Right lobe of liver (tissue), 4 donors: ENCODE measurements around the gene FOXRED2.

ENCODE experiments used
- POLR2A ChIP-seq: fragments of 450-650 bp; IDR thresholded peaks from one replicate; pipeline ENCODE4 v1.6.1; 2017; ENCODE audit warnings: antibody characterized with exemption, mild to moderate bottlenecking
- TF ChIP-seq, protein P1 (sequence below), 4 donors: fragments of 200-600 bp in 3 of 4; fragments of 450-650 bp in 1 of 4; IDR thresholded peaks; one replicate each; pipeline versions ENCODE4 v1.5.1 to v1.8.0; 2016 to 2022; ENCODE audit warnings: antibody characterized with exemption in 4 of 4, mild to moderate bottlenecking in 2 of 4
- donor health status: DM: no; HTN: no; CAD: no.
- donor health status: DM: no; HTN: no; CAD: no.
- donor health status: DM: no; HTN: yes; CAD: no.

DNA sequence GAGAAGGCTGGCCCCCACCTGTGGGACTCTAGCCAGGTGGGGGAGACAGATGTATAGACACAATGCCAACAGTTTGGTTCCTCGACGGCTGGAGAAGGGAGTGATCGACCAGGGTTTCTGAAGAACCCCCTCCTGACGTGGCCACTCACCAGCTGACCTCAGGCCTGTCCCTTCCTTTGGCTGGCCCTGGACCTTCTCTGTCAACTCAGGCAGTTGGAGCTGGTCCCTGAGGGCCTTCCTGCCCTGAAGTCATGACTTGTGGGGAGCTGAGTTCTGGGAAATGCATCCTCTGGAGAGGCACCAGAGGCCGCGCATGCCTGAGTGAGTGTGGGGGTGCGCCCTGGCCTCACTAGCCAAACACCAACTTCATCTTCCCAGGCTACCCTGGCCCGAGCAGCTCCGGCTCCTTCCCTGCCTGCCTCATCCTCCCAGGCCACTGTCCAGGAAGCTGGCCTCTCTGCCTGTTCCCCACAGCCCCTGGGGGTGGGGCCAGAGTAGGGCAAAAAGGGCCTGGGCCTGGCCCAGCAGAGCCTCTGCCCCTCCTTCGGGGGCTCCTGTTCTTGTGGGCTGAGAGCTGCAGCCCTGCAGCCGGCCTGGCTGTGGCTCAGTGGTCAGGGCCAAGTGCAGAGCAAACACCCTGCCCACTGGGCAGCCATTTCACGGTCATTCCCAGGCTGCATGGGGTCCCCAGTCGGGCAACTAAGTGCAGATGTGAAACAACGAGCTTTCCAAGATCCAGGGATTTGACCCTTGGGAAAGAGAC is 49.0 kb downstream of the FOXRED2 start:
- TF ChIP-seq POLR2A = no peak
- TF ChIP-seq, protein P1, sequence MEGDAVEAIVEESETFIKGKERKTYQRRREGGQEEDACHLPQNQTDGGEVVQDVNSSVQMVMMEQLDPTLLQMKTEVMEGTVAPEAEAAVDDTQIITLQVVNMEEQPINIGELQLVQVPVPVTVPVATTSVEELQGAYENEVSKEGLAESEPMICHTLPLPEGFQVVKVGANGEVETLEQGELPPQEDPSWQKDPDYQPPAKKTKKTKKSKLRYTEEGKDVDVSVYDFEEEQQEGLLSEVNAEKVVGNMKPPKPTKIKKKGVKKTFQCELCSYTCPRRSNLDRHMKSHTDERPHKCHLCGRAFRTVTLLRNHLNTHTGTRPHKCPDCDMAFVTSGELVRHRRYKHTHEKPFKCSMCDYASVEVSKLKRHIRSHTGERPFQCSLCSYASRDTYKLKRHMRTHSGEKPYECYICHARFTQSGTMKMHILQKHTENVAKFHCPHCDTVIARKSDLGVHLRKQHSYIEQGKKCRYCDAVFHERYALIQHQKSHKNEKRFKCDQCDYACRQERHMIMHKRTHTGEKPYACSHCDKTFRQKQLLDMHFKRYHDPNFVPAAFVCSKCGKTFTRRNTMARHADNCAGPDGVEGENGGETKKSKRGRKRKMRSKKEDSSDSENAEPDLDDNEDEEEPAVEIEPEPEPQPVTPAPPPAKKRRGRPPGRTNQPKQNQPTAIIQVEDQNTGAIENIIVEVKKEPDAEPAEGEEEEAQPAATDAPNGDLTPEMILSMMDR (IDR thresholded peaks at IDR 0.05) = no peak
